NB4 (cell line): Measurements from ENCODE around the gene BAHCC1.

Experiments used
- CTCF ChIP-seq: IDR thresholded peaks from one replicate; pipeline ENCODE4 v1.5.1; 2012; ENCODE audit warnings: low read depth, low read length
- MYC ChIP-seq: IDR thresholded peaks from 2 replicates; pipeline ENCODE4 v1.6.1; 2011; ENCODE audit warnings: low read depth, low read length
- POLR2A ChIP-seq: IDR thresholded peaks from 2 replicates; pipeline ENCODE4 v1.6.1; 2011; ENCODE audit warnings: mild to moderate bottlenecking; ENCODE audit not compliant: insufficient read length; ENCODE audit errors: extremely low read depth

- TF ChIP-seq CTCF: no peak
- no peak for TF ChIP-seq POLR2A
- no peak for TF ChIP-seq MYC
These were observed 5.7 kb upstream of the BAHCC1 start for GRCh38 chr17:81389585-81389984.
